Measurements from ENCODE around the gene PRKAG3. TPM values are rescaled to one million over a fixed set of nuclear protein-coding genes. Genes with fewer than 3 reads are reported as not detected.

The PRKAG3 gene
- total RNA-seq, 3 donors from 2014 or later, result not detected

GRCh38 chr2:218832520-218832919, 917 bp upstream of the PRKAG3 start:
- TF ChIP-seq CTCF (IDR thresholded peaks at IDR 0.05), result no peak
- TF ChIP-seq POLR2A (IDR thresholded peaks at IDR 0.05), result no peak
- TF ChIP-seq POLR2AphosphoS5 (IDR thresholded peaks at IDR 0.05), result no peak
- Histone ChIP-seq H3K27ac (peak overlapping the region in 1 of 2 donors; percentile 32), H3K4me3 (no peak overlapping the region), H3K27me3 (no peaks in the 10 kb centered on the region), H3K36me3 (no peaks in the 10 kb centered on the region), H3K9me3 (peaks cover 0 to 3% of the 10 kb centered on the region in 2 donors), H3K4me1 (no peaks in the 10 kb centered on the region)
- intact Hi-C loops (cut with DNase I; ENCODE audit: low total_unique reads), result loop anchor here (10.0 kb wide), 1 partner anchor 118 kb away; the partner anchor contains the start of gene TTLL4
- DNase-seq (ENCODE audit: low spot score in 2 of 2), result no peak

GRCh38 chr2:218832081-218832480, 478 bp upstream of the PRKAG3 start:
- intact Hi-C loops (cut with DNase I; ENCODE audit: low total_unique reads), result loop anchor here (10.0 kb wide), 1 partner anchor 117 kb away; the partner anchor contains the start of gene TTLL4
- Histone ChIP-seq H3K36me3 (no peaks in the 10 kb centered on the region), H3K4me3 (no peak overlapping the region), H3K9me3 (no peaks in the 10 kb centered on the region), H3K27me3 (no peaks in the 10 kb centered on the region), H3K27ac (peak overlapping the region in 1 of 2 donors; percentile 32), H3K4me1 (no peaks in the 10 kb centered on the region)
- DNase-seq (ENCODE audit: low spot score in 2 of 2), result no peak
- TF ChIP-seq POLR2A (IDR thresholded peaks at IDR 0.05) (no peak), POLR2AphosphoS5 (IDR thresholded peaks at IDR 0.05) (no peak), CTCF (IDR thresholded peaks at IDR 0.05) (no peak)

- Histone ChIP-seq H3K27me3 (no peaks in the 10 kb centered on the region), H3K4me1 (no peaks in the 10 kb centered on the region), H3K9me3 (no peaks in the 10 kb centered on the region), H3K27ac (no peak overlapping the region), H3K4me3 (no peak overlapping the region), H3K36me3 (no peaks in the 10 kb centered on the region)
- intact Hi-C loops (cut with DNase I; ENCODE audit: low total_unique reads), result loop anchor here (10.0 kb wide), 1 partner anchor 116 kb away; the partner anchor contains the start of gene TTLL4
- DNase-seq (ENCODE audit: low spot score in 2 of 2), result no peak
- TF ChIP-seq CTCF (IDR thresholded peaks at IDR 0.05), result no peak
These were observed 887 bp downstream of the PRKAG3 start for GRCh38 chr2:218830526-218831306.

- no peak overlapping the region for H3K27ac ChIP-seq
- intact Hi-C loops (cut with DNase I; ENCODE audit: low total_unique reads), result loop anchor here (10.0 kb wide), 1 partner anchor 115 kb away; the partner anchor contains the start of gene TTLL4
- TF ChIP-seq POLR2AphosphoS5 (IDR thresholded peaks at IDR 0.05), result no peak
- no peak for TF ChIP-seq POLR2A (IDR thresholded peaks at IDR 0.05)
- no peak for TF ChIP-seq CTCF (IDR thresholded peaks at IDR 0.05)
- no peaks in the 10 kb centered on the region for H3K9me3 ChIP-seq
- no peaks in the 10 kb centered on the region for H3K36me3 ChIP-seq
- H3K4me1 ChIP-seq, result no peaks in the 10 kb centered on the region
- no peaks in the 10 kb centered on the region for H3K27me3 ChIP-seq
- no peak for DNase-seq (ENCODE audit: low spot score in 2 of 2)
- H3K4me3 ChIP-seq, result no peak overlapping the region
These were observed 1.6 kb downstream of the PRKAG3 start for GRCh38 chr2:218829868-218830451.

- no peak overlapping the region for H3K4me3 ChIP-seq
- DNase-seq (ENCODE audit: low spot score in 2 of 2), result no peak
- H3K4me1 ChIP-seq, result no peaks in the 10 kb centered on the region
- H3K27me3 ChIP-seq, result no peaks in the 10 kb centered on the region
- no peaks in the 10 kb centered on the region for H3K9me3 ChIP-seq
- H3K27ac ChIP-seq, result no peak overlapping the region
- no peak for TF ChIP-seq POLR2A (IDR thresholded peaks at IDR 0.05)
- TF ChIP-seq POLR2AphosphoS5 (IDR thresholded peaks at IDR 0.05), result no peak
- no peak for TF ChIP-seq CTCF (IDR thresholded peaks at IDR 0.05)
- no peaks in the 10 kb centered on the region for H3K36me3 ChIP-seq
- intact Hi-C loops (cut with DNase I; ENCODE audit: low total_unique reads), result no loop called here
These were observed 3.2 kb downstream of the PRKAG3 start for GRCh38 chr2:218828477-218828778.
